Raji (cell line): ENCODE measurements around the gene FLNC.

Experiments used
- POLR2A ChIP-seq: IDR thresholded peaks from 2 replicates; pipeline ENCODE4 v1.6.1; 2011; ENCODE audit warnings: low read depth, low read length, control low read depth; ENCODE audit not compliant: insufficient read depth

Gene FLNC

DNA sequence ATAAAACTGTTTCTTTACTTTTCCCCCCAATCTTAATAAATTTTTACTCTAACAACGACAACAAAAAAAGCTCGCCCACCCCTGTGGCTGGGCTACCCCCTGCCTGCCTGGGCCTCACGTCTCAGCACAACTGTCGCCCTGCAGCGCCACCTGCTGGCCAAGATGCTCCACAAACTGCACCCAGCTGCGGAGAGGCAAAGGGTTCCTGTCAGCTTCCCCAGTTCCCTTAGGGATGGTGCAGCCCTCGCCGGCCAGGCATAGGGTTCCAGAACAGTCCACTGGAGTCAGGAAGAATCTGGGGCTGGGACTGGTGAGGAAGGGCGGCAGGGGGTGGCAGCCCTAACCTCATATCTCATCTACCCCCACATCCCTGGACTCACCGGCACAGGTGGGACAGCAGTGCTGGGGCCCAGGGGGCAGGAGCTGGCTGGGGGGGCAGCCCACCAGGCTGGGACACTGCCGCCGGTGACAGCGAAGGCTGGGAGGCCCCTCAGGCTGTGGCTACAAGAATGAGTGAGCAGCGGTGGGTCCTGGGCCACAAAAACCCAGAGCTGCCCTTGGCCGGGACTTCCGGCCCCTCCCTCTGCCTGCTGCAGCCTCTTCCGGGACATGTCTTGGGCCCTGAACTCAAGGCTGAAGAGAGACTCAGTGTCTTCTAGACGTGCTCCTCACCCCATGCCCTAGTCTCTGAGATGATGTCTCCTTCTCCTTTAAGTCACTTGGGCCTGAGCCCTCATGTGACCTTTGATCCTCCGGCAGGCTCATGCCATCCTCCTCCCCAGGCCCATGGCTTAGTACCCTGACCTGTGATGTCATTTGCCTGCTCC is 53.6 kb downstream of the FLNC start:
- TF ChIP-seq POLR2A, result peak; percentile 62

DNA sequence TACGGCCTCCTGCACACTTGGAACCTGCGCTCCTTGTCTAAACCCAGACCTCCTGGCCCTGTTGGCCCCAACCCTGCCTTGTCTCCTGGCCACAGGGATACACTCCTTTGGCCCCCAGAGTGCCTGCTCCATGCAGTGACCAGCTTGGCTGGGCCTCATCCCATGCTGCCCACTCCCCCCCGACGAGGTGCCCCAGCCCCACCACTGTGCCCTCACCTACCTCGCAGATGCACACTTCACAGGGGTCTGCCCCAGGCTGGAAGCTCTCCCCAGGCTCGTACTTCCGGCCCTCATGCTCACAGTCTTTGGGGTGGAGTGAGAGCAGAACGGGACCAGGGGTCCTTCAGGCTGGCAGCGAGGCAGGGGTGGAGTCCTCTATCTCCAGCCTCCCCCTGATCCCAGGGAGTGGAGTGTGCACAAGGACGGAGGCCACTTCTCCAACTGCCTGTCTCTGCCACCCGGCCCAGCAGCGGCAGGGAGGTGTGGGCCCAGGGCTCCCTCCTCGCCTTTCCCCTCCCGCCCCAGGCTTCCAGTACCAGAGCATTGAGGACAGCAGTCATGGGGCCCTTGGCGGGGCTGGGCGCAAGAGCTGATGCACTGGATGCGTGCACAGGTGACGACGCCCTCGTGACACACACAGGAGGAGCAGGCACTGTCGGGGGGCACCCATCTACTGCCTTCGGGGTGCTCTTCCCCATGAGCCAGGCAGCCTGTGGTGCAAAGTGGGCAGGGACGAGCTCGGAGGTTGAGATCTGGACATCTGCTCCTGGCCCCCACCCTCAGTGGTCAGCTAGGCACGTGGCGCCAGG is 54.6 kb downstream of the FLNC start:
- no peak for TF ChIP-seq POLR2A

DNA sequence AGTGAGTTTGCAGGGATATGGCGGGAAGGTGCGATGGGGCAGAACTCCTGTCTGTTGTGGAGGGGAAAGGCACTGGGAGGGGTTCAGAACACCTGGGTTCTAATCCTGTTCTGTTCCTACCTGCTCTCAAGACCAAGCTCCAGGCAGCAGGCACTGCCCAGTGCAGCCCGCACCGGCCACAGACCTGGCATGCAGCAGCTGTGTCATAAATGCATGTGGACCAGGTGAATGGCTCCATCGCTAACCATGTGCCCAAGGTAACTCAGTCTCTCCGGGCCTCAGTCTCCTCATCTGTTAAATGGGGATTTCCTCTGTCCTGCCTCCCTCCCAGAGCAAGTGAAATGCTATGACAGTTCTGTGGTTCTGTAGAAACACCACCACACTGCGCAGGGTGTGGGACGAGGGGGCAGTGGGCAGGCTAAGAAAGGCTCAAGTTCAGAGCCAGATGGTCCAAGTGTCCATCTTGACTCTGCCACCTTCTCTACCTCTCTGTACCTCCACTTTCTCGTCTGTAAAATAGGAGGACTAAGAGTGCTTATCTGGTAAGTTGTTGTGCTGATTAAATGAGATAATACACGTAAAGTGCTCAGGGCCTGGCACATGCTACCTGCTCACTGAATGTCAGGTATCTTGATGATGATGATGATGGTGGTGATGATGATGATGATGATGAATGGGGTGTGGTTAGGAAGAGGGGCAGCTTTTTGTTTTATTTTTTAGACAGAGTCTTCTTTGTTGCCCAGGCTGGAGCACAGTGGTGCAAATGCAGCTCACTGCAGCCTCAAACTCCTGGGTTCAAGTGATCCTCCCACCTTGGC is 55.4 kb downstream of the FLNC start:
- no peak for TF ChIP-seq POLR2A

DNA sequence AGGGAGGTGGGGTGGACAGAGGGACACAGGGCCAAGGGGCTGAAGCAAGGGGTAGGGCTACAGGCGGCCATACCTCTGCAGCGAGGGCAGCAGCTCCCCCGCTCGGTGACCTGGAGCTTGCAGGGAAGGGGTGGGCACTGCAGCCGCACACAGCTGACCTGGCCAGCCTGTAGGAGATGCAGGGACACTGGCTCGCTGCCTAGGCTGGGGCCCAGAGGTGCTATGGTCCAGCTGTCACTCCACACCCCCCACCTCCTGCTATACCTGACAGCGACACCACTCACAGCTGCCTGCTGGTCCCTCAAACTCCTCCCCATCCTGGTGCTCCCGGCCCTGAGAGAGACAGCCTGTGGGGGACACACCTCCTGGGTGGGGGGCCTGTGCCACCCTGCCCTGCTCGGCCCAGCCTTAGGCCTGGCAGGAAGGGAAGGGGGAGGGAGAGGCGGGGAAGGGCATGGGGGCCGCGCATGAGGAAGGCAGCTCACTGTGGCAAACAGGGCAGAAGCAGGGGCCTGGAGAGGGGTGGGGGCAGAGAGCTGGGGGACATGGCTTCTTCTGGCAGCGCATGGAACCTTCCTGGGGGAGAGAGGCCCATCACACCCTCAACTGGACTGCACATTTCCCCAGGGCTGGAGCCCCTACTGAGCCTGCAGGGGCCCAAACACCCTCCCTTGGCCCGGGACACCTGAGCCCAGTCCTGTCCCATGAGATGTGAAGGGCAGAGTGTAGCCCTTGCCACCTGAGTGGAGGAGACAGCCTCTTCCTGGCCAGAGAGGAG is 56.4 kb downstream of the FLNC start:
- TF ChIP-seq POLR2A, result no peak

DNA sequence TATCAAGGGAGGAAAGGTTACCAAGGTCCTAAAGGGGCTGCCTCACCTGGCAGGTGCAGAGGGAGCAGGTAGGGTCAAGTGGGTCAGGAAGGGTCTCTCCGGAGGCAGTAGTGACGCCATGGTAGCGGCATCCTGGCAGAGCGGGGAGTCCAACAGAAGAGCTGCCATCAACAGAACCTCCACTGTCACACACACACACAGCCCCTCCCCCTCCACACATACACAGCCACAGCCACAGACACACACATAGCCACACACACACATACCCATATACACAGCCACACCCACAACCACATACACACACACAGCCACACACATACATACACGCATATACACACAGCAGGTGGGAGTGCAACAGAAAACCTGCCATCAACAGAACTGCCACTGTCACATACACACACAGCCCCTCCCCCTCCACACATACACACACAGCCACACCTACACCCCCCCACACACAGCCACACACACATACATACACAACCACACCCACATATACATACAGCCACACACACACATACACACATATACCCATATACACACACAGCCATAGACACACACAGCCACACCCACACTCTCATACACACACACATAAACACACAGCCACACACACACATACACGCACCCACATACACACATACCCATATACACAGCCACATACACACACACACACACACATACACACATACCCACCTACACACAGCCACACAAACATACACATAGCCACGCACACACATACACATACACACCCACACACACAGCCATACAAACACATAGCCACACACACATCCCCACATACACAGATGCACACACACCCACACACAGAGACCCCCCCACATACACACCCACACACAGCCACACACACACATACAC is 57.2 kb downstream of the FLNC start:
- no peak for TF ChIP-seq POLR2A

DNA sequence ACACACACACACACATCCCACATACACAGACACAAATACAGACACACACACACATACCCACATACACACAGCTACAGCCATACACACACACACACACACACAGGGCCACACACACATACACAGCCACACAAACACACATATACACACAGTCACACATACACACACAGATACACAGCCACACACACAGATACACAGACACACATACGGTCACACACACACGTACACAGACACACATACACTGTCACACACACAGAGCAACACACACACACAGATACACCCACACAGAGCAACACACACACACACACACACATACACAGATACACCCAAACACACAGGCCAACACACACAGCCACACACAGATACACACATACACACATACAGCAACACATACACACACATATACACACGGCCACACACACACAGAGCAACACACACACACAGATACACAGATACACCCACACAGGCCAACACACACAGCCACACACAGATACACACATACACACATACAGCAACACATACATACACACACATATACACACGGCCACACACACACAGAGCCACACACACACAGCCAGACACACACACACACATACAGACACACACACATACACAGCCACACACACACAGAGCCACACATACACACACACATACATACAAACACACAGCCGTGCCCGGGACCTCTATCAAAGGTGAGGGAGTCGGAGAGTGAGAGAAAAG is 58.0 kb downstream of the FLNC start:
- no peak for TF ChIP-seq POLR2A

DNA sequence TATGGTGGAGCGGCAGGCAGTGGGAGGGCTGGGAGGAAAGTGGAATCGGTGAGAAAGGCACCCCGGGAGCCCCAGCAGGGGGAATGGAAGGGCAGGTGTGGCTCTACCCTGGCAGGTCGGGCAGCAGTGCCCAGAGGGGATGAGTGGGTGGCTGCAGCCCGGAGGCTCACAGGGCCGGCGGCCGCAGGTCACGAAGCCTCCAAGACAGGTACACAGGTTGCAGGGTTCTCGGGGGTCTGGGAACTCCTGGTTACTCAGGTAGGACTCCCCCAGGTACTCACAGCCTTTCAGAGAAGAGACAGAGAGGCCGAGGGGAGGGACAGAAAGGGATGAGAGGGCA is 58.5 kb downstream of the FLNC start:
- TF ChIP-seq POLR2A, result no peak

DNA sequence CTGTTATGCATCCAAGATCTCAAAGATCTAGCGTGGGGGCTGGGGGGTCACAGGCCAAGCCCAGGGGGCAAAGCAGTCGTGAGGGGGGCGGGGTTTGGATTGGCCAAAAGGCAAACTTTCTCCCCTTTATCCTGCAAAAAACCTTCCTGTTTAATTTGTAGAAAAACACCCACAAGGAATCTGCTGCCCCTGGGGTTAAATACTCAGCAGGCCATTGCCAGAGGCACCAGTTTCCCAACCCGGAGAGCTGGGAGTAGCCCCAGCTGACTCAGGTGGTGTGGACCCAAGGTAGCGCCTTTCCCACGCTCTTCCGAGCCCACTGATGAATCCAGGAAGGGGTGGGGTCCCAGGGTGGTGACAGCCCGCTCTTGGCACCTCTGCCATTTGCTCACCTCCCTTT is 58.9 kb downstream of the FLNC start:
- TF ChIP-seq POLR2A, result no peak

DNA sequence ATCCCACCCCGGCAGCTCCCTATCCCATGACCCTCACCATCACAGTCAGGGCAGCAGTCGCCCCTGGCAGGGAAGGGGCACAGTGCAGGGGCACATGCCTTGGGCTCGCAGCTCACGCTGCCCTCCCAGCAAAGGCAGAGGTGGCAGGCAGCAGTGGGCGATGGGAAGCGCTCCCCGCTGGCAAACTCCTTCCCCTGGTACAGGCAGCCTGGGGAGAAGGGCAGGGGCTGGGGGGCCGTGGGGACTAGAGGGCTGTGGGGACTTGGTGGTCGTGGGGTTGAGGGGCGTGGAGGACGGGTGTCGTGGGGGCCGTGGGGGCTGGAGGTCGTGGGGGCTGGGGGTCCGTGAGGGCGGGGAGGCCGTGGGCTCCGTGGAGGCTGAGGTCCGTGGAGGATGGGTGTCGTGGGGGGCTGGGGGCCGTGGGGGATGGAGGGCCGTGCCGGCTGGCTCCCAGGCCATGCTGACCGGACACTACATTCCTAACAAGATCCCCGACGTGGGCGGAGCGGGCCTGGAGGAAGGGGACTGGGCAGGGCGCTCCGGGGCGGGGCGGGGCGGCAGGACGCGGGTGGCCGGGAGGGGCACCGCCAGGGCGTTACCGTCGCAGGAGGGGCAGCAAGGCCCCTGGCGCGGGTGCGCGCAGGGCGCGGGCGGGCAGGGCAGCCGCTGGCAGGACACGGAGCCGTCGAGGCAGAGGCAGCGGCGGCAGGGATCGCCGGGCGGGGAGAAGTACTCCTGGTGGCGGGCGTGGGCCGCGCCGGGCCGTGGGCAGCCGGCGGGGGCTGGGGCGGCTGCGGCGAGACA is 60.3 kb downstream of the FLNC start:
- TF ChIP-seq POLR2A, result no peak

DNA sequence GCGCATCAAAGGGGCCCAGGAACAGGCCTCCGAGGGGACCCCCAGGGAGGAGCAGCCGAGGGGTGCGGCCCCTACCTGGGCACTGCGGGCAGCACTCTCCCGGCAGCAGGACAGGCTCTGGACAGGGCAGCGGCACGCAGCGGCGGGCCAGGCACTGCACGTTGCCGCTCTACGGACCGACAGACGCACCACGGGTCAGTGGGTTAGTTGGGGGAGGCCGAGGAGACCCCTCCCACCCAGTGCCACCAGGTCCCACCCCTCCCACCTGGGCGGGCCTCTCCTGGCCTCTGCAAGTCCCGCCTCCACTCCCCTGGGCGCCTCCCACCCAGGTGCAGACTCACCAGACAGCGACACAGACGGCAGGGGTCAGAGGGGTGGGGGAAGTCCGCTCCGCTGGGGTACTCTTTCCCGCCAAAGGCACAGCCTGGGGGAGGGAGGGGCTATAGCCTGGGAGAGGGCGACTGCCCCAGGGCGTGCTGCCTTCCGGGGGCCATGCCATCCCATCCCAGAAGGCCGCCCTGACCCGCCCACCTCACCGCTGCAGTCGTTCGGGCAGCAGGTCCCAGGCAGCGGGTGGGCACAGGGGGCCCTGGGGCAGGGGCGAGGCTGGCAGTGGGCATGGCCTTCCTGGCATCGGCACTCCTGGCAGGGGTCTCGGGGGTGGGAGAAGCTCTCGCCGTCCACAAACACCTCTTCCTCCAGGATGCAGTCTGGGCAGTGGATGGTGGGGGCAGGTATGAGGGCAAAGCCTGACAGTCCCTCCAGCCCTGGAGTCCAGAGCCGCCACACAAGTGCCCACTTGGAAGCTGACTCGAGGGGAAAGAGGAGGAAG is 61.1 kb downstream of the FLNC start:
- no peak for TF ChIP-seq POLR2A

DNA sequence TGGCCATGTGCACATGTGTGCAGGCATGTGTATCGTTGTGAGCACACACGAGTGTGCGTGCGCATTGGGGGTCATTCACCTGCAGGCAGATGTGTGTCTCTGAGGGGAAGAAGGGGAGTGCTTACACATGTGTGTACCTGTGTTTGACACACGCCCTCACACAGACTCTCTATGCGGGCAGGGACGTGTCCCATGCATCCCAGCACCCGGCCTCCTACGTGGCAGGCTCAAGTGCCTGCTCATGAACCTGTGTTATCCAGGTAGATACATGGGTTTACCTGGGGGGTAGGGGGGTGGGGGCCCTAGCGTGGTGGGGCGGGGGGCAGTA is 61.7 kb downstream of the FLNC start:
- TF ChIP-seq POLR2A, result no peak
